HG03460 (cell line): ENCODE measurements around the gene CELF2.

ENCODE experiments used
- ATAC-seq: cut with Tn5 transposase; IDR thresholded peaks from one replicate; pipeline ENCODE4 v1.9.1; 2021; ENCODE audit not compliant: unreplicated experiment

Gene CELF2

GRCh38 chr10:11262494-11263345 lies 245.0 kb downstream of the CELF2 start:
- no peak for ATAC-seq

GRCh38 chr10:11263767-11264166 lies 246.1 kb downstream of the CELF2 start:
- ATAC-seq, result no peak

- ATAC-seq, result no peak
Measured at GRCh38 chr10:11264296-11265048, 246.8 kb downstream of the CELF2 start.

- no peak for ATAC-seq
Measured at GRCh38 chr10:11265484-11265883, 247.8 kb downstream of the CELF2 start.

GRCh38 chr10:11266426-11266825 lies 248.8 kb downstream of the CELF2 start:
- no peak for ATAC-seq

DNA sequence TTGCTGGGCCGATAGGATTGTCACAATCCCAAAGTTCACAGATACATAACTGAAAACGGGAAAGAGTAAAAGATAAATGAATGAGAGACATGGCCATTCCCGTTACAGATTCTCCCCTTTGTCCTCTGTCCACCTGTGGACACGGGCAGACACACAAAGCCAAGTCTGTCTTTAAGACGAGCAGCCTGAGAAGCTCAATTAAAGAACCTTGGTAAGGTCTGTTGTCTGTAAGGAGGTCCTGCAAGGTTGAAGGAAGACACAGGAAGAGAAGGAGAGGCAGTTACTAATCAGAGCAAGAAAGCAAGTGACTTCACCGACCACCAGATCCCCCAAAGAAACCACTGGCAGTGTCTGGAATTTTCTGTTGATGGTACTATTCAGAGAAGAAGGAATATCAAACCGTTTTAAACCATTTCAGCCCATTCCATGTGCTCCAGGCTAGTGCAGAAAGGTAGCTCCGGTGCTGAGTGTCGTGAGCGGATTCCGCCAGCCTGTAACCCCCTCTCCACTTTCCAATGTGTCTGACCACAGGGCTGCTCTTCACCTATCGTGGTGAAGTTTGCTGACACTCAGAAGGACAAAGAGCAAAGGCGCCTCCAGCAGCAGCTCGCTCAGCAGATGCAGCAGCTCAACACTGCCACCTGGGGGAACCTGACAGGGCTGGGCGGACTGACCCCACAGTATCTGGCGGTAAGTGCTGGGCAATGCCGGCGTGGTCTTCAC lies 252.6 kb downstream of the CELF2 start:
- peak; percentile 49 for ATAC-seq

GRCh38 chr10:11270858-11271179 lies 253.1 kb downstream of the CELF2 start:
- ATAC-seq, result no peak

DNA sequence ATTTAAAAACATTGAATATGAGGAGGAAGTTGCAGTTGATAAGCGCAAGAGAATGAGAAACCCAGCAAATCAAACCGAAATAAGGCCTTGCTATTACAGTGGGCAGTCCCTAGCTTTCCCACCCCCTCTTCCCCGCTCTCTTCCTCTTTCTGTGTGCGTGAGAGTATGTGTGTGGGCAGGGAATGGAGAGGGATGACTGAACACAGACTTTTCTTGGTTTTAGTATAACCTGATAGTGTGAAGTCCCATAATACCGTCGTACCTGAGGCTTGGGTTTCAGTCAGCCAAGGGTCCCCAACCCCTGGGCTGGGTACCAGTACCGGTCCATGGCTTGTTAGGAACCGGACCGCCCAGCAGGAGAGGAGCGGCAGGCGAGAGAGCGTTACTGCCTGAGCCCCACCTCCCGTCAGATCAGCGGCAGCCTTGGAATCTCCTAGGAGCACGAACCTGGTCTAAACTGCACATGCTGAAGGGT lies 255.3 kb downstream of the CELF2 start:
- ATAC-seq, result peak; percentile 61

GRCh38 chr10:11274452-11274851 lies 256.8 kb downstream of the CELF2 start:
- ATAC-seq, result no peak

DNA sequence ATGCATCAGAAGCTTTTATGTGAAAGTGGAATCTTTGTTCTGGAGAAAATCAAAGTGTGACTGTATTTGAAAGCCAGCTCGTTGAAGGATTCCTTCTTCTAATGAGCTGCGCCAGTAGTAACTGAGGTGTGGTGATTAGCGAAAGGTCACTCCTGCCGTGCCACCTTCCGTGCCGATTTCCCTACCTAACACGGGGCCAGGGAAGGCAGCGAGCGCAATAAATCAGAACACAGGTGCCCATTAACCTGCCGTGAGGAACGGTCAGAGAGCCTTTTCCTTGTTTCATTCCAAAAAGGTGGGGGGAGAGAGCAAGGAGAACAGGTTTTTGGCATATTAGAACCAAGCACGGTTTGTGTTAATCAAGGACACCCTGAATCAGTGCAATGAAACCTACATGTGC lies 258.0 kb downstream of the CELF2 start:
- no peak for ATAC-seq

- no peak for ATAC-seq
Measured at GRCh38 chr10:11276449-11276990, 258.8 kb downstream of the CELF2 start.

DNA sequence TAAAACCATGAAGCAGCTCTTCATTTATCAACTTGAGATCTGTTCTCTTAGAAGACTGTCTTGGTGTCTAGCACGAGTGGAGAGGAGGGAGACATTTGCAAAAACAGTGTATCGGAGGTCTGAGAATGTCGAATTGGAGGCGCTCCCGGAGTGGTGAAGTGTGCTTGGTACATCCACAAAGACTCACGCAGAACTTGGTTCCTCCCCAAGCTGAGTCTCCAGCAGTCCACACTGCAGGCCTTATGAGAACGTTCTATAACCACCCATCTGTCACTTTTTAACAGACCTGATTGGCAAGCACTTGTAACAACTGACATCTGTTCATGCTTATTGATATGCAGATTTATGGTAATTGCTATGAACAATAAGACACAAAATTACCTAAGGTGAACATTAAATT lies 261.6 kb downstream of the CELF2 start:
- no peak for ATAC-seq

DNA sequence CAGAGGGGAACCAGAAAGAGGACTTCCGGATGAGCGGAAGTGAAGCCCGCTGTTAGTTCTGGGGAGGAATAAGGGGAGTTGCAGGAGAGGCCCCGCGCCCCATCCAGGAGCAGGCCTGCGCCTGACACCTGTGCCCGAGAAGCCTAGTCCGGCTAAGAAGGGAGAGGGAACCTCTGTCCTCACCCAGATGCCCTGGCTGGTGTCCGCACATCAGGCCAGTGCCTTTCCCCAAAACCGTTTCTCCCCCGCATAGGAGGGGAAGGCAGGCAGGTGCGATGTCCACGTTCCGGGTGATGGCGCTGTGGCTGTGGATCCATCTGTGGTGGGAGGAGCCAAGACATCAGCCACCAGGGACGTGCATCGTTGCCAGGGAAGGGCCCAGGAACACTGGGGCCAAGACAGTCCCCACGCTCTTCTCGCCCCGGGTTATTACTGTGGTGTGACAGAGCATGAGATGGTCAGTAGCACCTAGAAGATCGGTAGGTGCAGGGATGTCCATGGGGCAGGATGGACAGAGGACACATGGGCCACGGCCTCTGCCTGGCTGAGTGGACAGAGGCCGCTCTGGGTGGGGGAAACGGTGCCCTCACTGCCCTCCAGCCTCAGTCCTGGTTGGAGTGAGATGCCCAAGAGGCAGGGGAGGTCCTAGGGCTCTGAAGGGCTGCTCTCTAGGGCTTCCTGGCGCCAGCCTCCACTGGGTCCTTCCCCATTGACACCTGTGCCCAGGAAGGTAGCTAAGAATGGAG lies 262.7 kb downstream of the CELF2 start:
- no peak for ATAC-seq

GRCh38 chr10:11282156-11282555 lies 264.5 kb downstream of the CELF2 start:
- no peak for ATAC-seq

DNA sequence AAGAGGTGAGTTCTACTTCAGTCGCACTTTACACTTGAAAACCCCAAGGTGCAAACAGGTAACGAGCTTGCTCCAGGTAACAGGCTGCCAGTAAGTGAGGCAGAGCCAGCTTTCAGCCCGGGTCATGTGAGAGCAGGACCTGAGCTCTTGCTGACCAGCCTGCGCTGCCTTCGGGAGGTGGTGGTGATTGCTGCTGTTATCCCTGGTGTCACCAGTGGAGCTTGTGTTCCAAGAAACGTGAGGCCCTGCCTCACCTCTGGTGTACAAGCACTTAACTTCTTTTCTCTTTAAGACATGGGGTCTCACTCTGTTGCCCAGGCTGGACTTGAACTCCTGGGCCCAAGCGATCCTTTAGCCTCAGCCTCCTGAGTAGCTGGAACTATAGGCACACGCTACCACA lies 265.0 kb downstream of the CELF2 start:
- no peak for ATAC-seq

DNA sequence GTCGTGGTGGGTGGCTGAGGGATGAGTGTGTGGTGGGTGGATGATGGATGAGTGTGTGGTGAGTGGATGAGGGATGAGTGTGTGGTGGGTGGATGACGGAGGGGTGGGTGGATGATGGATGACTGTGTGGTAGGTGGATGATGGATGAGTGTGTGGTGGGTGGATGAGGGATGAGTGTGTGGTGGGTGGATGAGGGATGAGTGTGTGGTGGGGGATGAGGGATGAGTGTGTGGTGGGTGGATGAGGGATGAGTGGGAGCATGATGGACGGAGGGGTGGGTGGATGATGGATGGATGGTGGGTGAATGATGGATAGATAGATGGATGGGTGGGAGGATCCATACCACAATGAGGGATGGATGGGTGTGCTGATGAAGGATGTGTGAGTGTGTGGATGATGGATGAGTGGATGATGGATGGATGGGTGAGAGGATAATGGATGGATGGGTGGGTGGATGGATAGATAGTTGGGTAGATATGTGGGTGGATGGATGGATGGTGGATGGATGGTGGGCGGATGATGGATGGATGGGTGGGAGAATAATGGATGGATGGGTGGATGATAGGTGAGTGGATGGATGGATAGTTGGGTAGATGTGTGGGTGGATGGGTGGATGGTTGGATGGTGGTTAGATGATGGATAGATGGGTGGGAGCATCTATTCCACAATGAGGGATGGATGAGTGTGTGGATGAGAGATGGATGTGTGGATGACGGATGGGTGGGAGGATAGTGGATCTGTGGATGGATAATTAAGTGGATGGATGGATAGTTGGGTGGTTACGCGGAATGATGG lies 266.8 kb downstream of the CELF2 start:
- no peak for ATAC-seq

GRCh38 chr10:11285171-11285570 lies 267.5 kb downstream of the CELF2 start:
- ATAC-seq, result no peak

DNA sequence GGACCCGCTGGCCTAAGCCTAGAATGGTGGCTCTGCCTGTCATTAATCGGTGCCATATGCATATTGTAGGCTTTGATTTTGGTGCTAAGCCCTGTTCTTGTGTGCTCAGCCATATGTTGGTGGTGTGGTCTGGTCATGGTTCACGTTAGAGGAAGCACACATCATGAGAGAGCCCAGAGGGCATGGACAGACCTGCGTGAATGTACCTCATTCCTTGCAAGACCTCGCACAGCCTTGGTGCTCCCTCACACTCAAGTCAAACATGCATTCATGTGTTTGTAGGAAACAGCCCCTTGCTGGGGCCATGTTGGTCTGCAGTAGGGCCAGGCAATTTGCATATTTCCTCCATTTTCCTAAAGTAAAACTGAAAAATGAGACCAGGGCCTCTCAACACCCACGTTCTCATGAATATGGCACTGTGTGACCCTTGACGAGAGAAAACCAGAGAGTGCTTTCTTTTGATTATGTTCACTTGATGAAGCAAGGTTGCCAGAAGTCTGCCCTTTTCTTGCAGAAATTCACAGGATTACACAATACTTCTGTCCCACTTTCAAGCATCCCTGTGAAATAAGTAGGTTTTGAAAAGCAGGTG lies 268.7 kb downstream of the CELF2 start:
- ATAC-seq, result peak; percentile 84

DNA sequence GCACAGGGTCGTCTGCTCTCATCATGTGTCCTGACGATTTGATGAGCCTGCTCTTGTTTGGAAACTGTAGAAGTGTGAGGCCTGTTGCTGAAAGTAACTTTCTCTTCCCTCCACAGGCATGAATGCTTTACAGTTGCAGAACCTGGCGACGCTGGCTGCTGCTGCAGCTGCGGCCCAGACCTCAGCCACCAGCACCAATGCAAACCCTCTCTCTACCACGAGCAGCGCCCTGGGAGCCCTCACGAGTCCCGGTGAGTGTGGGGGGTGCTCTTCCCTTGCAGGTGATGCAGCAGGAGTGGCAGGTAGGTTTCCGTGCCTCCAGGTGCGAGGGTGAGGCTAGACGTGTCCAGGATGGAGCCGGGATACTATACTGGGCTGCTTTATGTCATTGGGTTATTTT lies 270.6 kb downstream of the CELF2 start:
- ATAC-seq, result no peak
